ENCODE results near the gene ITGB1BP1. TPM values are rescaled to one million over a fixed set of nuclear protein-coding genes. Genes with fewer than 3 reads are reported as not detected.

The ITGB1BP1 gene
- total and polyA plus RNA-seq, 3 donors from 2014 or later, result 31.3 to 45.6 (median 38.1) TPM

- WGBS, 2 donors, result 85 to 98% methylated on average over 14 to 46 of the region's 46 CpGs
- no peaks in the 10 kb centered on the region for H3K36me3 ChIP-seq (ENCODE audit: low read depth, missing control alignments)
- no peak overlapping the region for H3K27ac ChIP-seq
- no peak overlapping the region for H3K4me3 ChIP-seq
- no peaks in the 10 kb centered on the region for H3K4me1 ChIP-seq
- H3K27me3 ChIP-seq, result no peaks in the 10 kb centered on the region
- no peak for DNase-seq
- intact Hi-C loops (cut with DNase I; ENCODE audit: low total_unique reads), result no loop called here
- TF ChIP-seq POLR2A (IDR thresholded peaks at IDR 0.05) (no peak), CTCF (IDR thresholded peaks at IDR 0.05) (no peak)
- H3K9me3 ChIP-seq, result no peaks in the 10 kb centered on the region
These were observed 42.9 kb upstream of the ITGB1BP1 start for GRCh38 chr2:9466147-9466683.

- Histone ChIP-seq H3K36me3 (ENCODE audit: low read depth, missing control alignments) (no peaks in the 10 kb centered on the region), H3K27ac (no peak overlapping the region), H3K9me3 (no peaks in the 10 kb centered on the region), H3K4me1 (no peaks in the 10 kb centered on the region), H3K27me3 (no peaks in the 10 kb centered on the region), H3K4me3 (no peak overlapping the region)
- DNase-seq, result no peak
- intact Hi-C loops (cut with DNase I; ENCODE audit: low total_unique reads), result no loop called here
- TF ChIP-seq CTCF (IDR thresholded peaks at IDR 0.05) (no peak), POLR2A (IDR thresholded peaks at IDR 0.05) (no peak)
- WGBS, 2 donors, result 64 to 70% methylated on average over 7 of the region's 7 CpGs
These were observed 41.8 kb upstream of the ITGB1BP1 start for GRCh38 chr2:9465170-9465569.

GRCh38 chr2:9463698-9464034 lies 40.3 kb upstream of the ITGB1BP1 start:
- no peak overlapping the region for H3K27ac ChIP-seq
- WGBS, 2 donors, result 80 to 82% methylated on average over 7 of the region's 7 CpGs
- no peaks in the 10 kb centered on the region for H3K9me3 ChIP-seq
- DNase-seq, result no peak
- no peaks in the 10 kb centered on the region for H3K27me3 ChIP-seq
- H3K4me1 ChIP-seq, result no peaks in the 10 kb centered on the region
- intact Hi-C loops (cut with DNase I; ENCODE audit: low total_unique reads), result no loop called here
- TF ChIP-seq POLR2A (IDR thresholded peaks at IDR 0.05), result no peak
- no peak overlapping the region for H3K4me3 ChIP-seq
- no peaks in the 10 kb centered on the region for H3K36me3 ChIP-seq (ENCODE audit: low read depth, missing control alignments)

- H3K36me3 ChIP-seq (ENCODE audit: low read depth, missing control alignments), result no peaks in the 10 kb centered on the region
These were observed 39.8 kb upstream of the ITGB1BP1 start for GRCh38 chr2:9462886-9463697.

GRCh38 chr2:9462313-9462712 lies 39.0 kb upstream of the ITGB1BP1 start:
- DNase-seq, result no peak
- no peak overlapping the region for H3K27ac ChIP-seq
- H3K9me3 ChIP-seq, result no peaks in the 10 kb centered on the region
- H3K4me1 ChIP-seq, result no peaks in the 10 kb centered on the region
- TF ChIP-seq CTCF (IDR thresholded peaks at IDR 0.05) (no peak), POLR2A (IDR thresholded peaks at IDR 0.05) (no peak)
- intact Hi-C loops (cut with DNase I; ENCODE audit: low total_unique reads), result no loop called here
- H3K27me3 ChIP-seq, result no peaks in the 10 kb centered on the region
- no peaks in the 10 kb centered on the region for H3K36me3 ChIP-seq (ENCODE audit: low read depth, missing control alignments)
- WGBS, 2 donors, result 79 to 91% methylated on average over 5 of the region's 5 CpGs
- no peak overlapping the region for H3K4me3 ChIP-seq

More at GRCh38 chr2:9462886-9463697, 39.8 kb upstream of the ITGB1BP1 start:
- H3K27ac ChIP-seq, result no peak overlapping the region
- intact Hi-C loops (cut with DNase I; ENCODE audit: low total_unique reads), result no loop called here
- TF ChIP-seq POLR2A (IDR thresholded peaks at IDR 0.05) (no peak), CTCF (IDR thresholded peaks at IDR 0.05) (no peak)
- no peaks in the 10 kb centered on the region for H3K9me3 ChIP-seq
- no peak overlapping the region for H3K4me3 ChIP-seq
- H3K4me1 ChIP-seq, result no peaks in the 10 kb centered on the region
- DNase-seq, result no peak
- no peaks in the 10 kb centered on the region for H3K27me3 ChIP-seq
- 90 to 91% methylated on average over 6 of the region's 6 CpGs for WGBS, 2 donors
